ENCODE results near the gene L2HGDH.

L2HGDH gene

GRCh38 chr14:50345846-50346422 is 33.9 kb upstream of the L2HGDH start:
- Histone ChIP-seq H3K79me2 (ENCODE audit: control insufficient read depth, low read length) (no peaks in the 10 kb centered on the region), H3K27me3 (ENCODE audit: control insufficient read depth, low read length) (no peaks in the 10 kb centered on the region), H3K4me2 (ENCODE audit: low read length) (no peak overlapping the region), H3K9me3 (ENCODE audit: control insufficient read depth, insufficient read depth, low read length) (no peaks in the 10 kb centered on the region), H3K36me3 (ENCODE audit: control insufficient read depth, low read length) (no peaks in the 10 kb centered on the region), H4K20me1 (ENCODE audit: control insufficient read depth, insufficient read depth, low read depth, low read length) (no peaks in the 10 kb centered on the region), H3K4me3 (ENCODE audit: low read length) (no peak overlapping the region), H3K9me2 (replicated peaks; ENCODE audit: control insufficient read depth, low read length) (no peaks in the 10 kb centered on the region), H3K27ac (ENCODE audit: low read depth, low read length) (no peak overlapping the region), H3F3A (ENCODE audit: control insufficient read depth, insufficient read depth) (no peaks in the 10 kb centered on the region), H3K4me1 (ENCODE audit: control insufficient read depth, low read length) (no peaks in the 10 kb centered on the region)
- TF ChIP-seq EZH2phosphoT487 (IDR thresholded peaks at IDR 0.05; ENCODE audit: borderline replicate concordance, low read length) (no peak), CTCF (IDR thresholded peaks at IDR 0.05; ENCODE audit: low read depth, low read length, poor library complexity, severe bottlenecking) (no peak)

GRCh38 chr14:50344876-50345563 is 33.0 kb upstream of the L2HGDH start:
- no peak overlapping the region for H3K4me2 ChIP-seq (ENCODE audit: low read length)
- no peak for TF ChIP-seq EZH2phosphoT487 (IDR thresholded peaks at IDR 0.05; ENCODE audit: borderline replicate concordance, low read length)
- H3K79me2 ChIP-seq (ENCODE audit: control insufficient read depth, low read length) = no peaks in the 10 kb centered on the region
- H3K27ac ChIP-seq (ENCODE audit: low read depth, low read length) = no peak overlapping the region
- no peaks in the 10 kb centered on the region for H3F3A ChIP-seq (ENCODE audit: control insufficient read depth, insufficient read depth)
- H3K4me1 ChIP-seq (ENCODE audit: control insufficient read depth, low read length) = no peaks in the 10 kb centered on the region
- no peaks in the 10 kb centered on the region for H3K9me2 ChIP-seq (replicated peaks; ENCODE audit: control insufficient read depth, low read length)
- no peaks in the 10 kb centered on the region for H4K20me1 ChIP-seq (ENCODE audit: control insufficient read depth, insufficient read depth, low read depth, low read length)
- no peaks in the 10 kb centered on the region for H3K36me3 ChIP-seq (ENCODE audit: control insufficient read depth, low read length)
- no peaks in the 10 kb centered on the region for H3K9me3 ChIP-seq (ENCODE audit: control insufficient read depth, insufficient read depth, low read length)
- no peak overlapping the region for H3K4me3 ChIP-seq (ENCODE audit: low read length)
- H3K27me3 ChIP-seq (ENCODE audit: control insufficient read depth, low read length) = no peaks in the 10 kb centered on the region

GRCh38 chr14:50344116-50344775 is 32.2 kb upstream of the L2HGDH start:
- H3K4me1 ChIP-seq (ENCODE audit: control insufficient read depth, low read length) = no peaks in the 10 kb centered on the region
- H3F3A ChIP-seq (ENCODE audit: control insufficient read depth, insufficient read depth) = no peaks in the 10 kb centered on the region
- no peaks in the 10 kb centered on the region for H3K36me3 ChIP-seq (ENCODE audit: control insufficient read depth, low read length)
- no peak overlapping the region for H3K4me3 ChIP-seq (ENCODE audit: low read length)
- H3K9me2 ChIP-seq (replicated peaks; ENCODE audit: control insufficient read depth, low read length) = no peaks in the 10 kb centered on the region
- no peaks in the 10 kb centered on the region for H3K79me2 ChIP-seq (ENCODE audit: control insufficient read depth, low read length)
- H4K20me1 ChIP-seq (ENCODE audit: control insufficient read depth, insufficient read depth, low read depth, low read length) = no peaks in the 10 kb centered on the region
- no peaks in the 10 kb centered on the region for H3K27me3 ChIP-seq (ENCODE audit: control insufficient read depth, low read length)
- TF ChIP-seq CTCF (IDR thresholded peaks at IDR 0.05; ENCODE audit: low read depth, low read length, poor library complexity, severe bottlenecking) = no peak
- no peak for TF ChIP-seq EZH2phosphoT487 (IDR thresholded peaks at IDR 0.05; ENCODE audit: borderline replicate concordance, low read length)
- H3K9me3 ChIP-seq (ENCODE audit: control insufficient read depth, insufficient read depth, low read length) = no peaks in the 10 kb centered on the region
- no peak overlapping the region for H3K4me2 ChIP-seq (ENCODE audit: low read length)
- H3K27ac ChIP-seq (ENCODE audit: low read depth, low read length) = no peak overlapping the region

GRCh38 chr14:50343434-50343833 is 31.4 kb upstream of the L2HGDH start:
- Histone ChIP-seq H3F3A (ENCODE audit: control insufficient read depth, insufficient read depth) (no peaks in the 10 kb centered on the region), H3K27me3 (ENCODE audit: control insufficient read depth, low read length) (no peaks in the 10 kb centered on the region), H3K4me3 (ENCODE audit: low read length) (no peak overlapping the region), H4K20me1 (ENCODE audit: control insufficient read depth, insufficient read depth, low read depth, low read length) (no peaks in the 10 kb centered on the region), H3K27ac (ENCODE audit: low read depth, low read length) (no peak overlapping the region), H3K4me2 (ENCODE audit: low read length) (no peak overlapping the region), H3K79me2 (ENCODE audit: control insufficient read depth, low read length) (no peaks in the 10 kb centered on the region), H3K4me1 (ENCODE audit: control insufficient read depth, low read length) (no peaks in the 10 kb centered on the region), H3K36me3 (ENCODE audit: control insufficient read depth, low read length) (no peaks in the 10 kb centered on the region), H3K9me3 (ENCODE audit: control insufficient read depth, insufficient read depth, low read length) (no peaks in the 10 kb centered on the region), H3K9me2 (replicated peaks; ENCODE audit: control insufficient read depth, low read length) (no peaks in the 10 kb centered on the region)
- TF ChIP-seq EZH2phosphoT487 (IDR thresholded peaks at IDR 0.05; ENCODE audit: borderline replicate concordance, low read length) (no peak), CTCF (IDR thresholded peaks at IDR 0.05; ENCODE audit: low read depth, low read length, poor library complexity, severe bottlenecking) (no peak)

Measured in DOHH2 (cell line).